A549 (cell line): ENCODE data around the gene ABCA7. TPM values are rescaled to one million over a fixed set of nuclear protein-coding genes. Genes with fewer than 3 reads are reported as not detected.

ENCODE experiments used
- ATAC-seq, 2 experiments: fragments of 200-7000 bp in 1 of 2; fragments of >200 bp in 1 of 2; cut with Nextera tagmentation in 1 of 2; cut with Tn5 transposase in 1 of 2; 3 replicates each; pipeline versions ENCODE4 v1.8.0 to v1.9.1; 2018 to 2020; ENCODE audit warnings: mild to moderate bottlenecking in 1 of 2, moderate library complexity in 1 of 2
- CTCF ChIA-PET: fragments of 300-600 bp; sonication (Branson Sonifier 250); formaldehyde crosslinking; extraction: SDS; loops from one replicate; lab custom pipeline; 2021; ENCODE audit warnings: antibody characterized with exemption, inconsistent platforms; lab: Yijun Ruan, JAX
- POLR2A ChIA-PET: fragments of 350-600 bp; formaldehyde crosslinking; extraction: SDS; loops from one replicate; lab custom pipeline; 2021; ENCODE audit warnings: antibody characterized with exemption, inconsistent platforms; lab: Yijun Ruan, JAX
- DNase-seq, 2 experiments: peaks; one replicate each; pipeline versions ENCODE4 v3.0.0 to v3.0.0-alpha.2; 2011 to 2016; ENCODE audit warnings: low read depth in 1 of 2, low spot score in 1 of 2
- FAIRE-seq: peaks from 2 replicates; lab custom pipeline; 2011; peaks lifted over from hg19 to GRCh38; lab: Jason Lieb, UNC
- H3K27ac ChIP-seq, 2 experiments: fragments of >200 bp; sonication (Bioruptor Twin); formaldehyde crosslinking; 3 replicates each; pipeline ENCODE4 v1.5.1; 2016 to 2017
- H3K4me1 ChIP-seq: fragments of >200 bp; sonication (Bioruptor Twin); formaldehyde crosslinking; 3 replicates; pipeline ENCODE4 v1.6.1; 2016
- H3K4me2 ChIP-seq: fragments of >200 bp; sonication (Bioruptor Twin); formaldehyde crosslinking; 3 replicates; pipeline ENCODE4 v1.6.1; 2016
- H3K4me3 ChIP-seq: fragments of >200 bp; sonication (Bioruptor Twin); formaldehyde crosslinking; 3 replicates; pipeline ENCODE4 v1.5.1; 2016
- H3K9me3 ChIP-seq: fragments of >200 bp; sonication (Bioruptor Twin); formaldehyde crosslinking; 3 replicates; pipeline ENCODE4 v1.6.1; 2016
- BHLHE40 ChIP-seq: IDR thresholded peaks from 2 replicates; pipeline ENCODE4 v1.6.1; 2012; ENCODE audit warnings: low read depth, low read length, inconsistent platforms
- CEBPB ChIP-seq, 2 experiments: fragments of >200 bp in 1 of 2; sonication (Bioruptor Twin) in 1 of 2; formaldehyde crosslinking in 1 of 2; IDR thresholded peaks; 2 replicates each; pipeline ENCODE4 v1.6.1; 2012 to 2016
- CTCF ChIP-seq: fragments of >200 bp; sonication (Bioruptor Twin); formaldehyde crosslinking; IDR thresholded peaks from 3 replicates; pipeline ENCODE4 v1.5.1; 2016
- E2F6 ChIP-seq: IDR thresholded peaks from 2 replicates; pipeline ENCODE4 v1.6.1; 2012; ENCODE audit warnings: low read depth, borderline replicate concordance
- FOXS1 ChIP-seq: fragments of 250-450 bp; sonication (Bioruptor Pico); IDR thresholded peaks from 2 replicates; pipeline ENCODE4 v1.5.0; 2020; ENCODE audit warnings: mild to moderate bottlenecking, moderate library complexity
- GATA3 ChIP-seq: IDR thresholded peaks from 2 replicates; pipeline ENCODE4 v1.6.1; 2012; ENCODE audit warnings: borderline replicate concordance
- HES2 ChIP-seq: fragments of >200 bp; sonication (Bioruptor Twin); formaldehyde crosslinking; IDR thresholded peaks from 2 replicates; pipeline ENCODE4 v1.6.1; 2016
- HEYL ChIP-seq: fragments of 250-450 bp; sonication (Bioruptor Pico); IDR thresholded peaks from 2 replicates; pipeline ENCODE4 v1.8.0; 2021; ENCODE audit warnings: mild to moderate bottlenecking, moderate library complexity
- NPAS2 ChIP-seq: fragments of 250-450 bp; sonication (Bioruptor Pico); IDR thresholded peaks from 2 replicates; pipeline ENCODE4 v1.8.0; 2022; ENCODE audit warnings: mild to moderate bottlenecking, moderate library complexity, borderline replicate concordance
- NR3C1 ChIP-seq: fragments of >200 bp; sonication (Bioruptor Twin); formaldehyde crosslinking; IDR thresholded peaks from 3 replicates; pipeline ENCODE4 v1.6.1; 2017
- POLR2A ChIP-seq: IDR thresholded peaks from 2 replicates; pipeline ENCODE4 v1.6.1; 2012; ENCODE audit warnings: mild to moderate bottlenecking, low read length
- REST ChIP-seq: fragments of 200-600 bp; sonication (generic); IDR thresholded peaks from 2 replicates; pipeline ENCODE4 v1.6.1; 2016; ENCODE audit warnings: antibody characterized with exemption, mild to moderate bottlenecking, moderate library complexity
- SMC3 ChIP-seq: fragments of >200 bp; sonication (Bioruptor Twin); formaldehyde crosslinking; IDR thresholded peaks from 3 replicates; pipeline ENCODE4 v1.6.1; 2018; ENCODE audit warnings: inconsistent platforms
- SREBF2 ChIP-seq: fragments of 450-650 bp; IDR thresholded peaks from 2 replicates; pipeline ENCODE4 v1.6.1; 2014; ENCODE audit warnings: mild to moderate bottlenecking, moderate library complexity
- TFCP2L1 ChIP-seq: fragments of 250-450 bp; sonication (Bioruptor Pico); IDR thresholded peaks from 2 replicates; pipeline ENCODE4 v1.5.0; 2021; ENCODE audit warnings: mild to moderate bottlenecking
- USF2 ChIP-seq: fragments of 450-650 bp; IDR thresholded peaks from 2 replicates; pipeline ENCODE4 v1.6.1; 2014; ENCODE audit warnings: antibody characterized with exemption
- ZSCAN20 ChIP-seq: fragments of 250-450 bp; sonication (Bioruptor Pico); IDR thresholded peaks from 2 replicates; pipeline ENCODE4 v1.8.0; 2022; ENCODE audit warnings: mild to moderate bottlenecking, moderate library complexity
- WGBS: methylation state at CpG from one replicate; pipeline ENCODE4 v1.1.6; 2017; ENCODE audit errors: missing lambda C conversion rate; 5-methylcytosine and 5-hydroxymethylcytosine counted together
- polyA plus RNA-seq, 4 experiments: library from polyadenylated mRNA; depleted of rRNA in 3 of 4; stranded (reverse); fragments of >200 nt; fragmentation: RNase III in 1 of 4; extraction: RNeasy Plus Mini Kit Qiagen cat#74134 plus additional on column Dnase treatment in 1 of 4; gene quantifications; 2 replicates in 3 of 4; 3 replicates in 1 of 4; pipeline ENCODE4 v1.2.3, GENCODE V29; 2011 to 2017
- TF ChIP-seq, protein P1 (sequence below): fragments of 150-350 bp; IDR thresholded peaks from 2 replicates; pipeline ENCODE4 v1.6.1; 2014; ENCODE audit warnings: low read depth, mild to moderate bottlenecking, low read length
- TF ChIP-seq, protein P2 (sequence below): IDR thresholded peaks from 2 replicates; pipeline ENCODE4 v1.6.1; 2012

The ABCA7 gene
- polyA plus RNA-seq, 2 of the 4 experiments (the other 2 are of a cell fraction), result 5.0 to 13.5 TPM

- Histone ChIP-seq H3K4me1 (peaks cover 19% of the 10 kb centered on the region), H3K4me2 (peak overlapping the region; percentile 96), H3K27ac (peak overlapping the region; percentile 94 to 96), H3K4me3 (peak overlapping the region; percentile 51), H3K9me3 (no peaks in the 10 kb centered on the region)
- ChIA-PET CTCF (interaction anchor here (1.2 to 2.0 kb wide), 6 partner anchors 10 to 223 kb away, joined by 3 to 6 read pairs (median 3); no protein-coding TSS in a partner anchor), POLR2A (interaction anchor here (2.3 kb wide), 1 partner anchor 226 kb away, joined by 6 read pairs; no protein-coding TSS in a partner anchor)
- no peak for FAIRE-seq
- WGBS, result 37% methylated on average over 4 of the region's 23 CpGs
- peak in 1 of 2 experiments; percentile 0; a peak in 1 of 6 replicates for ATAC-seq
- no peak for TF ChIP-seq HEYL (CRISPR knock-in tag)
- no peak for TF ChIP-seq CEBPB (IDR thresholded peaks at IDR 0.05)
- peak in 1 of 2 experiments; percentile 63 for DNase-seq
These were observed 3.0 kb downstream of the ABCA7 start for GRCh38 chr19:1042689-1043511.

GRCh38 chr19:1045247-1045603, 5.3 kb downstream of the ABCA7 start:
- H3K27ac ChIP-seq, result no peak overlapping the region
- POLR2A ChIA-PET, result no interaction called here
- peaks cover 19% of the 10 kb centered on the region for H3K4me1 ChIP-seq
- CTCF ChIA-PET, result no interaction called here
- DNase-seq (peak; percentile 61 to 91), FAIRE-seq (no peak), ATAC-seq (peak; percentile 1 to 44; a peak in 3 of 6 replicates)
- TF ChIP-seq, protein P1, sequence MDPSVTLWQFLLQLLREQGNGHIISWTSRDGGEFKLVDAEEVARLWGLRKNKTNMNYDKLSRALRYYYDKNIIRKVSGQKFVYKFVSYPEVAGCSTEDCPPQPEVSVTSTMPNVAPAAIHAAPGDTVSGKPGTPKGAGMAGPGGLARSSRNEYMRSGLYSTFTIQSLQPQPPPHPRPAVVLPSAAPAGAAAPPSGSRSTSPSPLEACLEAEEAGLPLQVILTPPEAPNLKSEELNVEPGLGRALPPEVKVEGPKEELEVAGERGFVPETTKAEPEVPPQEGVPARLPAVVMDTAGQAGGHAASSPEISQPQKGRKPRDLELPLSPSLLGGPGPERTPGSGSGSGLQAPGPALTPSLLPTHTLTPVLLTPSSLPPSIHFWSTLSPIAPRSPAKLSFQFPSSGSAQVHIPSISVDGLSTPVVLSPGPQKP, result no peak
- TF ChIP-seq GATA3, result no peak
- TF ChIP-seq, protein P2, sequence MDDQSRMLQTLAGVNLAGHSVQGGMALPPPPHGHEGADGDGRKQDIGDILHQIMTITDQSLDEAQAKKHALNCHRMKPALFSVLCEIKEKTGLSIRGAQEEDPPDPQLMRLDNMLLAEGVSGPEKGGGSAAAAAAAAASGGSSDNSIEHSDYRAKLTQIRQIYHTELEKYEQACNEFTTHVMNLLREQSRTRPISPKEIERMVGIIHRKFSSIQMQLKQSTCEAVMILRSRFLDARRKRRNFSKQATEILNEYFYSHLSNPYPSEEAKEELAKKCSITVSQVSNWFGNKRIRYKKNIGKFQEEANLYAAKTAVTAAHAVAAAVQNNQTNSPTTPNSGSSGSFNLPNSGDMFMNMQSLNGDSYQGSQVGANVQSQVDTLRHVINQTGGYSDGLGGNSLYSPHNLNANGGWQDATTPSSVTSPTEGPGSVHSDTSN, result no peak
- no peak for TF ChIP-seq REST
- no peak for TF ChIP-seq POLR2A
- TF ChIP-seq FOXS1 (CRISPR knock-in tag), result no peak
- TF ChIP-seq NPAS2, result no peak
- TF ChIP-seq BHLHE40, result no peak
- no peak for TF ChIP-seq CEBPB (IDR thresholded peaks at IDR 0.05)
- TF ChIP-seq NR3C1, result no peak
- TF ChIP-seq E2F6, result no peak
- TF ChIP-seq SMC3, result no peak
- no peak for TF ChIP-seq HES2
- TF ChIP-seq ZSCAN20, result no peak
- TF ChIP-seq USF2, result no peak
- TF ChIP-seq SREBF2, result no peak
- no peak for TF ChIP-seq TFCP2L1 (CRISPR knock-in tag)
- no peak for TF ChIP-seq CTCF
- H3K4me3 ChIP-seq, result no peak overlapping the region
- H3K4me2 ChIP-seq, result no peak overlapping the region
- H3K9me3 ChIP-seq, result no peaks in the 10 kb centered on the region
- 38% methylated on average over 7 of the region's 10 CpGs for WGBS
